Mesothelial cell of epicardium (in vitro differentiated cells): ENCODE data around the gene B4GALNT4. TPM values are rescaled to one million over a fixed set of nuclear protein-coding genes. Genes with fewer than 3 reads are reported as not detected.

ENCODE experiments used
- DNase-seq, 2 experiments: peaks; one replicate each; pipeline ENCODE4 v3.0.0; 2021; ENCODE audit warnings: low spot score in 2 of 2; ENCODE audit not compliant: unreplicated experiment in 2 of 2
- H3K27ac Mint-ChIP-seq: 2 replicates; pipeline ENCODE4 v1.8.0; 2021; ENCODE audit warnings: mixed read lengths
- H3K27me3 Mint-ChIP-seq: 2 replicates; pipeline ENCODE4 v1.8.0; 2021; ENCODE audit warnings: low read depth, mixed read lengths
- H3K36me3 Mint-ChIP-seq: 2 replicates; pipeline ENCODE4 v1.8.0; 2021; ENCODE audit warnings: mixed read lengths
- H3K4me1 Mint-ChIP-seq: 2 replicates; pipeline ENCODE4 v1.8.0; 2021; ENCODE audit warnings: mixed read lengths
- H3K4me3 Mint-ChIP-seq: 2 replicates; pipeline ENCODE4 v1.8.0; 2021; ENCODE audit warnings: mild to moderate bottlenecking, moderate library complexity, mixed read lengths
- H3K9me3 Mint-ChIP-seq: 2 replicates; pipeline ENCODE4 v1.8.0; 2021; ENCODE audit warnings: mixed read lengths
- CTCF ChIP-seq: fragments of 200-600 bp; sonication (generic); IDR thresholded peaks from one replicate; pipeline ENCODE4 v1.5.0; 2021; ENCODE audit warnings: antibody characterized with exemption; ENCODE audit not compliant: unreplicated experiment
- total RNA-seq: library from RNA; stranded (reverse); gene quantifications from 3 replicates; pipeline ENCODE4 v1.2.1, GENCODE V29; 2021

B4GALNT4 gene
- total RNA-seq, 1 donor from 2014 or later = 314 TPM

- no peak for TF ChIP-seq CTCF
- H3K27me3 Mint-ChIP-seq = peaks cover 7% of the 10 kb centered on the region
- H3K27ac Mint-ChIP-seq = no peak overlapping the region
- H3K36me3 Mint-ChIP-seq = peaks cover 11% of the 10 kb centered on the region
- no peak for DNase-seq
- peaks cover 10% of the 10 kb centered on the region for H3K9me3 Mint-ChIP-seq
- H3K4me3 Mint-ChIP-seq = no peak overlapping the region
- peaks cover 6% of the 10 kb centered on the region for H3K4me1 Mint-ChIP-seq
Measured at GRCh38 chr11:426851-427250, 57.6 kb downstream of the B4GALNT4 start.

GRCh38 chr11:428295-428694 is 59.0 kb downstream of the B4GALNT4 start:
- H3K4me3 Mint-ChIP-seq = no peak overlapping the region
- no peak overlapping the region for H3K27ac Mint-ChIP-seq
- no peaks in the 10 kb centered on the region for H3K4me1 Mint-ChIP-seq
- peaks cover 11% of the 10 kb centered on the region for H3K36me3 Mint-ChIP-seq
- peaks cover 10% of the 10 kb centered on the region for H3K9me3 Mint-ChIP-seq
- no peak for DNase-seq
- no peak for TF ChIP-seq CTCF
- peaks cover 7% of the 10 kb centered on the region for H3K27me3 Mint-ChIP-seq

- no peak for TF ChIP-seq CTCF
- Mint-ChIP-seq H3K36me3 (peaks cover 10% of the 10 kb centered on the region), H3K4me3 (no peak overlapping the region), H3K9me3 (peaks cover 9% of the 10 kb centered on the region), H3K27me3 (peaks cover 7% of the 10 kb centered on the region), H3K4me1 (no peaks in the 10 kb centered on the region), H3K27ac (no peak overlapping the region)
- DNase-seq = no peak
Measured at GRCh38 chr11:429391-429790, 60.1 kb downstream of the B4GALNT4 start.

- no peaks in the 10 kb centered on the region for H3K4me1 Mint-ChIP-seq
- H3K27ac Mint-ChIP-seq = no peak overlapping the region
- TF ChIP-seq CTCF = no peak
- peaks cover 4% of the 10 kb centered on the region for H3K27me3 Mint-ChIP-seq
- peaks cover 6% of the 10 kb centered on the region for H3K36me3 Mint-ChIP-seq
- peaks cover 5% of the 10 kb centered on the region for H3K9me3 Mint-ChIP-seq
- no peak overlapping the region for H3K4me3 Mint-ChIP-seq
- DNase-seq = no peak
Measured at GRCh38 chr11:429931-430456, 60.7 kb downstream of the B4GALNT4 start.

Other genes with a start within 250 kb of the B4GALNT4 start
- not detected in 3 replicates for gene SCGB1C1, start 176.4 kb upstream of the B4GALNT4 start, total RNA-seq
- gene BET1L, start 162.1 kb upstream of the B4GALNT4 start, total RNA-seq = 64.3 to 68.2 TPM (median 65.5 TPM) in 3 replicates
- gene RIC8A, start 161.8 kb upstream of the B4GALNT4 start, total RNA-seq = 85.2 to 100.0 TPM (median 91.8 TPM) in 3 replicates
- 33.2 to 33.7 TPM (median 33.3 TPM) in 3 replicates for gene SIRT3, start 133.2 kb upstream of the B4GALNT4 start, total RNA-seq
- gene PSMD13, start 132.5 kb upstream of the B4GALNT4 start, total RNA-seq = 93.0 to 96.2 TPM (median 93.9 TPM) in 3 replicates
- not detected in 3 replicates for gene NLRP6, start 91.1 kb upstream of the B4GALNT4 start, total RNA-seq
- 101 to 109 TPM (median 103 TPM) in 3 replicates for gene PGGHG, start 80.4 kb upstream of the B4GALNT4 start, total RNA-seq
- not detected in 3 replicates for gene IFITM5, start 70.0 kb upstream of the B4GALNT4 start, total RNA-seq
- 208 to 224 TPM (median 210 TPM) in 3 replicates for gene IFITM2, start 61.7 kb upstream of the B4GALNT4 start, total RNA-seq
- 120 to 128 TPM (median 122 TPM) in 3 replicates for gene IFITM1, start 55.5 kb upstream of the B4GALNT4 start, total RNA-seq
- 540 to 561 TPM (median 547 TPM) in 3 replicates for gene IFITM3, start 48.6 kb upstream of the B4GALNT4 start, total RNA-seq
- 57.5 to 65.7 TPM (median 58.8 TPM) in 3 replicates for gene PKP3, start 24.7 kb downstream of the B4GALNT4 start, total RNA-seq
- gene SIGIRR, start 45.5 kb downstream of the B4GALNT4 start, total RNA-seq = 35.5 to 42.5 TPM (median 39.2 TPM) in 3 replicates
- gene ANO9, start 72.5 kb downstream of the B4GALNT4 start, total RNA-seq = 29.7 to 32.3 TPM (median 30.6 TPM) in 3 replicates
- 39.0 to 49.7 TPM (median 42.1 TPM) in 3 replicates for gene PTDSS2, start 80.8 kb downstream of the B4GALNT4 start, total RNA-seq
- 81.7 to 89.4 TPM (median 83.2 TPM) in 3 replicates for gene RNH1, start 137.7 kb downstream of the B4GALNT4 start, total RNA-seq
- gene HRAS, start 166.1 kb downstream of the B4GALNT4 start, total RNA-seq = 35.1 to 41.5 TPM (median 39.3 TPM) in 3 replicates
- gene LRRC56, start 168.0 kb downstream of the B4GALNT4 start, total RNA-seq = 3.0 to 3.4 TPM (median 3.2 TPM) in 3 replicates
- 16.5 to 17.4 TPM (median 16.6 TPM) in 3 replicates for gene LMNTD2, start 191.2 kb downstream of the B4GALNT4 start, total RNA-seq
- 29.3 to 32.3 TPM (median 32.1 TPM) in 3 replicates for gene RASSF7, start 191.5 kb downstream of the B4GALNT4 start, total RNA-seq
- gene PHRF1, start 207.0 kb downstream of the B4GALNT4 start, total RNA-seq = 48.2 to 51.1 TPM (median 49.7 TPM) in 3 replicates
- 20.8 to 24.5 TPM (median 21.9 TPM) in 3 replicates for gene IRF7, start 246.5 kb downstream of the B4GALNT4 start, total RNA-seq